ENCODE results near the gene SFTPD. TPM values are rescaled to one million over a fixed set of nuclear protein-coding genes. Genes with fewer than 3 reads are reported as not detected.

The SFTPD gene
- total RNA-seq, 1 donor from 2014 or later = 0.29 TPM

GRCh38 chr10:79980711-79981110 lies 31.8 kb upstream of the SFTPD start:
- H3K27me3 Mint-ChIP-seq = peaks cover 54% of the 10 kb centered on the region
- no peak for ATAC-seq (ENCODE audit: low read depth)
- ChIA-PET CTCF (no interaction called here), POLR2A (no interaction called here)
- no peak overlapping the region for H3K4me3 Mint-ChIP-seq
- intact Hi-C loops (cut with micrococcal nuclease) = loop anchor here (2.0 kb wide), 1 partner anchor 42 kb away; no protein-coding TSS in a partner anchor
- no peak overlapping the region for H3K27ac Mint-ChIP-seq
- H3K4me1 Mint-ChIP-seq = peaks cover 11% of the 10 kb centered on the region
- H3K36me3 Mint-ChIP-seq (ENCODE audit: low read depth) = no peaks in the 10 kb centered on the region
- peaks cover 4% of the 10 kb centered on the region for H3K9me3 Mint-ChIP-seq
- TF ChIP-seq, protein P1, sequence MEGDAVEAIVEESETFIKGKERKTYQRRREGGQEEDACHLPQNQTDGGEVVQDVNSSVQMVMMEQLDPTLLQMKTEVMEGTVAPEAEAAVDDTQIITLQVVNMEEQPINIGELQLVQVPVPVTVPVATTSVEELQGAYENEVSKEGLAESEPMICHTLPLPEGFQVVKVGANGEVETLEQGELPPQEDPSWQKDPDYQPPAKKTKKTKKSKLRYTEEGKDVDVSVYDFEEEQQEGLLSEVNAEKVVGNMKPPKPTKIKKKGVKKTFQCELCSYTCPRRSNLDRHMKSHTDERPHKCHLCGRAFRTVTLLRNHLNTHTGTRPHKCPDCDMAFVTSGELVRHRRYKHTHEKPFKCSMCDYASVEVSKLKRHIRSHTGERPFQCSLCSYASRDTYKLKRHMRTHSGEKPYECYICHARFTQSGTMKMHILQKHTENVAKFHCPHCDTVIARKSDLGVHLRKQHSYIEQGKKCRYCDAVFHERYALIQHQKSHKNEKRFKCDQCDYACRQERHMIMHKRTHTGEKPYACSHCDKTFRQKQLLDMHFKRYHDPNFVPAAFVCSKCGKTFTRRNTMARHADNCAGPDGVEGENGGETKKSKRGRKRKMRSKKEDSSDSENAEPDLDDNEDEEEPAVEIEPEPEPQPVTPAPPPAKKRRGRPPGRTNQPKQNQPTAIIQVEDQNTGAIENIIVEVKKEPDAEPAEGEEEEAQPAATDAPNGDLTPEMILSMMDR (IDR thresholded peaks at IDR 0.05) = no peak
- DNase-seq = no peak

- no peak overlapping the region for H3K27ac Mint-ChIP-seq
- no peaks in the 10 kb centered on the region for H3K36me3 Mint-ChIP-seq (ENCODE audit: low read depth)
- CTCF ChIA-PET = no interaction called here
- peaks cover 11% of the 10 kb centered on the region for H3K4me1 Mint-ChIP-seq
- H3K9me3 Mint-ChIP-seq = peaks cover 9% of the 10 kb centered on the region
- H3K27me3 Mint-ChIP-seq = peaks cover 53% of the 10 kb centered on the region
- ATAC-seq (ENCODE audit: low read depth) (no peak), DNase-seq (no peak)
- H3K4me3 Mint-ChIP-seq = no peak overlapping the region
- TF ChIP-seq, protein P1 (IDR thresholded peaks at IDR 0.05) = no peak
- intact Hi-C loops (cut with micrococcal nuclease) = loop anchor here (2.0 kb wide), 1 partner anchor 41 kb away; no protein-coding TSS in a partner anchor
- POLR2A ChIA-PET = no interaction called here
Measured at GRCh38 chr10:79979976-79980687, 31.2 kb upstream of the SFTPD start.

DNA sequence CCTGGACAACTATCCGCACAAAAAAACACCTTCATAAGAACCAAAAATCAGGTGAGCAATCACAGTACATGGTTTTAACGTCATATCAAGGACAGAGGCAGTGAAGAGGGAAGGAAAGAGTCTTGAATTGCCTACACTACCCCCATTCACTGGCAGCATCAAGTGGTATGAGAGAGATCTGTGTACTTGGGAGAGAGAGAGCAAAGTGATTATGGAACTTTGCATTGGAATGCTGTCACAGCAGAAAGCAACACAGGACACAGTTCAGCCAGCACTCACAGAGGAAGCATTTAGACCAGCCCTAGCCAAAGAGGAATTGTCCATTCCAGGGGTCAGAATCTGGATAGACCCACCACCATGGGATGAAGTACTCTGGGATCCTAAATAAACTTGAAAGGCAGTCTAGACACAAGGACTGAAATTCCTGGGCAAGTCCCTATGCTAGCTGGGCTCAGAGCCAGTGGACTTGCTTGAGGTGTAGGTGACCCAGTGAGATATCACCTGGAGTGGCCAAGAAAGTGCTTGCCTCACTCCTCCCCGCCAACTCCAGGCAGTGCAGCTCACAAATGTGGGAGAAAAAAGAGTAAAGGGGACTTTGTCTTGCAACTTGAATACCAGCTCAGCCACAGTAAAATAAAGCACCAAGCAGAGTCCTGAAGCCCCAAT lies 30.5 kb upstream of the SFTPD start:
- TF ChIP-seq, protein P1 (IDR thresholded peaks at IDR 0.05) = no peak
- H3K4me3 Mint-ChIP-seq = no peak overlapping the region
- H3K27ac Mint-ChIP-seq = no peak overlapping the region
- intact Hi-C loops (cut with micrococcal nuclease) = no loop called here
- ChIA-PET POLR2A (no interaction called here), CTCF (no interaction called here)
- peaks cover 11% of the 10 kb centered on the region for H3K9me3 Mint-ChIP-seq
- H3K27me3 Mint-ChIP-seq = peaks cover 52% of the 10 kb centered on the region
- DNase-seq = no peak
- H3K36me3 Mint-ChIP-seq (ENCODE audit: low read depth) = no peaks in the 10 kb centered on the region
- no peak for ATAC-seq (ENCODE audit: low read depth)
- peaks cover 11% of the 10 kb centered on the region for H3K4me1 Mint-ChIP-seq

GRCh38 chr10:79976999-79977398 lies 28.1 kb upstream of the SFTPD start:
- ChIA-PET CTCF (no interaction called here), POLR2A (no interaction called here)
- Mint-ChIP-seq H3K4me3 (no peak overlapping the region), H3K9me3 (peaks cover 11% of the 10 kb centered on the region), H3K4me1 (peaks cover 2% of the 10 kb centered on the region), H3K27me3 (peaks cover 47% of the 10 kb centered on the region), H3K36me3 (ENCODE audit: low read depth) (no peaks in the 10 kb centered on the region), H3K27ac (no peak overlapping the region)
- TF ChIP-seq, protein P1 (IDR thresholded peaks at IDR 0.05) = no peak
- intact Hi-C loops (cut with micrococcal nuclease) = no loop called here
- ATAC-seq (ENCODE audit: low read depth) (no peak), DNase-seq (no peak)

- CTCF ChIA-PET = no interaction called here
- TF ChIP-seq, protein P1 (IDR thresholded peaks at IDR 0.05) = no peak
- Mint-ChIP-seq H3K4me1 (no peaks in the 10 kb centered on the region), H3K36me3 (ENCODE audit: low read depth) (no peaks in the 10 kb centered on the region), H3K27me3 (peaks cover 23% of the 10 kb centered on the region), H3K9me3 (peaks cover 14% of the 10 kb centered on the region), H3K27ac (no peak overlapping the region), H3K4me3 (no peak overlapping the region)
- intact Hi-C loops (cut with micrococcal nuclease) = no loop called here
- ATAC-seq (ENCODE audit: low read depth) = no peak
- POLR2A ChIA-PET = no interaction called here
- DNase-seq = no peak
Measured at GRCh38 chr10:79970062-79970461, 21.2 kb upstream of the SFTPD start.
